CD4-positive, alpha-beta memory T cell (primary cell): ENCODE data around the gene FBXO42. TPM values are rescaled to one million over a fixed set of nuclear protein-coding genes. Genes with fewer than 3 reads are reported as not detected.
A peak's percentile ranks its signal among the peaks of the same experiment; 100 is the strongest.

ENCODE experiments used
- CTCF ChIA-PET: fragments of 350-600 bp; sonication (Branson Sonifier 250); formaldehyde crosslinking; loops from one replicate; lab custom pipeline; 2021; ENCODE audit warnings: inconsistent platforms; ENCODE audit not compliant: partially characterized antibody; lab: Charles Lee
- POLR2A ChIA-PET: fragments of 350-600 bp; sonication (Branson Sonifier 250); formaldehyde crosslinking; loops from one replicate; lab custom pipeline; 2021; ENCODE audit not compliant: partially characterized antibody; lab: Charles Lee
- DNase-seq, 5 donors: peaks; one replicate each; pipeline versions ENCODE4 v3.0.0 to v3.0.0-alpha.2; 2020 to 2022; ENCODE audit warnings: mixed read lengths in 1 of 5
- H3K27ac ChIP-seq: one replicate; pipeline ENCODE4 v1.7.0; 2013; ENCODE audit warnings: low read depth, low read length
- H3K27me3 ChIP-seq: 2 replicates; pipeline ENCODE4 v1.7.0; 2013; ENCODE audit warnings: mild to moderate bottlenecking, low read length, moderate library complexity; ENCODE audit not compliant: insufficient read depth
- H3K36me3 ChIP-seq: 2 replicates; pipeline ENCODE4 v1.7.0; 2013; ENCODE audit warnings: mild to moderate bottlenecking, low read length, moderate library complexity; ENCODE audit not compliant: insufficient read depth
- H3K4me1 ChIP-seq: 2 replicates; pipeline ENCODE4 v1.7.0; 2013; ENCODE audit warnings: mild to moderate bottlenecking, low read length, moderate library complexity; ENCODE audit not compliant: insufficient read depth
- H3K4me3 ChIP-seq, 2 donors: one replicate each; pipeline ENCODE4 v1.7.0; 2013; ENCODE audit warnings: low read length in 2 of 2, mild to moderate bottlenecking in 1 of 2
- H3K9me3 ChIP-seq, 2 donors: one replicate each; pipeline ENCODE4 v1.7.0; 2013; ENCODE audit warnings: low read length in 2 of 2, control low read depth in 1 of 2; ENCODE audit not compliant: control insufficient read depth in 1 of 2
- H3K27ac Mint-ChIP-seq, 7 donors: one replicate each; pipeline ENCODE4 v1.8.0; 2020 to 2021; ENCODE audit warnings: mixed read lengths in 7 of 7, mild to moderate bottlenecking in 6 of 7, inconsistent platforms in 3 of 7, moderate library complexity in 3 of 7
- H3K27me3 Mint-ChIP-seq, 2 donors: one replicate each; pipeline ENCODE4 v1.8.0; 2020 to 2021; ENCODE audit warnings: mixed read lengths in 2 of 2
- H3K36me3 Mint-ChIP-seq, 2 donors: one replicate each; pipeline ENCODE4 v1.8.0; 2020 to 2021; ENCODE audit warnings: mixed read lengths in 2 of 2, inconsistent platforms in 1 of 2, mild to moderate bottlenecking in 1 of 2
- H3K4me1 Mint-ChIP-seq, 4 donors: one replicate each; pipeline ENCODE4 v1.8.0; 2020 to 2021; ENCODE audit warnings: mixed read lengths in 4 of 4, mild to moderate bottlenecking in 1 of 4
- H3K4me3 Mint-ChIP-seq, 8 donors: one replicate each; pipeline ENCODE4 v1.8.0; 2020 to 2021; ENCODE audit warnings: mixed read lengths in 8 of 8, mild to moderate bottlenecking in 7 of 8, moderate library complexity in 6 of 8, inconsistent platforms in 3 of 8
- H3K9me3 Mint-ChIP-seq, 8 donors: one replicate each; pipeline ENCODE4 v1.8.0; 2020 to 2021; ENCODE audit warnings: mixed read lengths in 8 of 8, mild to moderate bottlenecking in 5 of 8, inconsistent platforms in 3 of 8, moderate library complexity in 1 of 8
- intact Hi-C: fragments of 100-400 bp; cut with micrococcal nuclease; formaldehyde crosslinking; loops from one replicate; pipeline ENCODE4 v1.15.1; 2023
- polyA plus RNA-seq, 2 donors: library from polyadenylated mRNA; unstranded; fragments of 300-500 nt; fragmentation: Illumina TruSeq; gene quantifications; one replicate each; pipeline ENCODE4 v1.2.3, GENCODE V29; 2021
- total RNA-seq, 2 experiments: library from RNA; stranded (reverse); gene quantifications; one replicate each; pipeline ENCODE4 v1.2.3, GENCODE V29; 2021

Gene FBXO42
- total and polyA plus RNA-seq, 4 experiments from 2014 or later: 18.2 to 25.6 (median 22.2) TPM

- Histone ChIP-seq H3K4me1 (peaks cover 34% of the 10 kb centered on the region), H3K36me3 (peaks cover 57% of the 10 kb centered on the region), H3K4me3 (no peak overlapping the region), H3K9me3 (no peaks in the 10 kb centered on the region), H3K27ac (no peak overlapping the region), H3K27me3 (no peaks in the 10 kb centered on the region)
- intact Hi-C loops: no loop called here
- Mint-ChIP-seq H3K4me1 (peaks cover 29 to 45% (median 33%) of the 10 kb centered on the region in 4 donors), H3K27ac (peak overlapping the region in 6 of 7 donors; percentile 48 to 91 (median 72)), H3K36me3 (peaks cover 22 to 56% of the 10 kb centered on the region in 2 donors), H3K9me3 (no peaks in the 10 kb centered on the region), H3K4me3 (no peak overlapping the region), H3K27me3 (no peaks in the 10 kb centered on the region)
- CTCF ChIA-PET: no interaction called here
- POLR2A ChIA-PET: no interaction called here
- DNase-seq: no peak
Observed at GRCh38 chr1:16392740-16393569, 40.7 kb upstream of the FBXO42 start.

GRCh38 chr1:16391411-16391810, 39.1 kb upstream of the FBXO42 start:
- peaks cover 50% of the 10 kb centered on the region for H3K4me1 ChIP-seq
- no peaks in the 10 kb centered on the region for H3K9me3 Mint-ChIP-seq

GRCh38 chr1:16387201-16388188, 35.2 kb upstream of the FBXO42 start:
- CTCF ChIA-PET: interaction anchor here (0.7 to 1.8 kb wide), 2 partner anchors 9 to 53 kb away, joined by 4 read pairs; partner anchors contain the start of gene NECAP2
- peak overlapping the region; percentile 58 for H3K27ac ChIP-seq
- intact Hi-C loops: loop anchor here (2.0 kb wide), 1 partner anchor 21 kb away; the partner anchor contains the start of gene SZRD1
- peaks cover 52 to 80% (median 68%) of the 10 kb centered on the region in 4 donors for H3K4me1 Mint-ChIP-seq
- peak in 1 of 5 donors; percentile 17 for DNase-seq
- H3K36me3 ChIP-seq: peaks cover 9% of the 10 kb centered on the region
- peak overlapping the region in 1 of 2 donors; percentile 55 for H3K4me3 ChIP-seq
- peak overlapping the region; percentile 8 to 95 (median 84) for H3K27ac Mint-ChIP-seq
- H3K27me3 Mint-ChIP-seq: no peaks in the 10 kb centered on the region
- peaks cover 79% of the 10 kb centered on the region for H3K4me1 ChIP-seq
- H3K36me3 Mint-ChIP-seq: peaks cover 6 to 22% of the 10 kb centered on the region in 2 donors
- H3K27me3 ChIP-seq: no peaks in the 10 kb centered on the region
- no peaks in the 10 kb centered on the region for H3K9me3 ChIP-seq
- no peaks in the 10 kb centered on the region for H3K9me3 Mint-ChIP-seq
- POLR2A ChIA-PET: interaction anchor here (1.2 to 3.2 kb wide), 5 partner anchors 16 to 53 kb away, joined by 4 to 19 read pairs (median 12); partner anchors contain the start of genes FBXO42 and NECAP2
- peak overlapping the region; percentile 68 to 88 (median 81) for H3K4me3 Mint-ChIP-seq

More at GRCh38 chr1:16391411-16391810, 39.1 kb upstream of the FBXO42 start:
- Histone ChIP-seq H3K9me3 (no peaks in the 10 kb centered on the region), H3K27me3 (no peaks in the 10 kb centered on the region), H3K36me3 (peaks cover 48% of the 10 kb centered on the region), H3K27ac (peak overlapping the region; percentile 41), H3K4me3 (no peak overlapping the region)
- Mint-ChIP-seq H3K4me1 (peaks cover 39 to 58% (median 45%) of the 10 kb centered on the region in 4 donors), H3K27me3 (no peaks in the 10 kb centered on the region), H3K36me3 (peaks cover 22 to 48% of the 10 kb centered on the region in 2 donors), H3K4me3 (no peak overlapping the region), H3K27ac (peak overlapping the region; percentile 24 to 73 (median 69))
- no peak for DNase-seq
- ChIA-PET POLR2A (no interaction called here), CTCF (no interaction called here)
- intact Hi-C loops: no loop called here

GRCh38 chr1:16386454-16387113, 34.3 kb upstream of the FBXO42 start:
- Mint-ChIP-seq H3K9me3 (no peaks in the 10 kb centered on the region), H3K36me3 (peaks cover 8 to 21% of the 10 kb centered on the region in 2 donors), H3K27me3 (no peaks in the 10 kb centered on the region), H3K4me3 (peak overlapping the region; percentile 58 to 88 (median 81)), H3K4me1 (peaks cover 49 to 78% (median 66%) of the 10 kb centered on the region in 4 donors), H3K27ac (peak overlapping the region; percentile 61 to 95 (median 68))
- ChIA-PET CTCF (interaction anchor here (1.8 kb wide), 1 partner anchor 54 kb away, joined by 4 read pairs; the partner anchor contains the start of gene NECAP2), POLR2A (interaction anchor here (1.2 to 3.2 kb wide), 5 partner anchors 15 to 54 kb away, joined by 4 to 19 read pairs (median 12); partner anchors contain the start of genes FBXO42 and NECAP2)
- intact Hi-C loops: loop anchor here (2.0 kb wide), 1 partner anchor 20 kb away; the partner anchor contains the start of gene SZRD1
- Histone ChIP-seq H3K4me1 (peaks cover 70% of the 10 kb centered on the region), H3K27ac (peak overlapping the region; percentile 58), H3K4me3 (no peak overlapping the region), H3K9me3 (no peaks in the 10 kb centered on the region), H3K36me3 (peaks cover under 1% of the 10 kb centered on the region), H3K27me3 (no peaks in the 10 kb centered on the region)
- DNase-seq: no peak

GRCh38 chr1:16385659-16386453, 33.6 kb upstream of the FBXO42 start:
- no peaks in the 10 kb centered on the region for H3K9me3 ChIP-seq
- peak overlapping the region; percentile 58 for H3K27ac ChIP-seq
- no peaks in the 10 kb centered on the region for H3K36me3 ChIP-seq
- Mint-ChIP-seq H3K27me3 (no peaks in the 10 kb centered on the region), H3K4me1 (peaks cover 45 to 74% (median 60%) of the 10 kb centered on the region in 4 donors), H3K9me3 (no peaks in the 10 kb centered on the region), H3K36me3 (peaks cover 8 to 17% of the 10 kb centered on the region in 2 donors), H3K27ac (peak overlapping the region; percentile 53 to 95 (median 68)), H3K4me3 (peak overlapping the region in 7 of 8 donors; percentile 68 to 88 (median 83))
- H3K4me1 ChIP-seq: peaks cover 62% of the 10 kb centered on the region
- POLR2A ChIA-PET: interaction anchor here (2.2 to 3.2 kb wide), 4 partner anchors 14 to 55 kb away, joined by 5 to 19 read pairs (median 12); partner anchors contain the start of gene NECAP2
- no peak for DNase-seq
- H3K4me3 ChIP-seq: no peak overlapping the region
- H3K27me3 ChIP-seq: no peaks in the 10 kb centered on the region
- intact Hi-C loops: loop anchor here (2.0 kb wide), 1 partner anchor 19 kb away; the partner anchor contains the start of gene SZRD1
- CTCF ChIA-PET: no interaction called here

- Mint-ChIP-seq H3K27ac (peak overlapping the region; percentile 8 to 91 (median 62)), H3K27me3 (no peaks in the 10 kb centered on the region), H3K4me3 (peak overlapping the region in 2 of 8 donors; percentile 58 to 63), H3K4me1 (peaks cover 46 to 76% (median 57%) of the 10 kb centered on the region in 4 donors), H3K9me3 (no peaks in the 10 kb centered on the region), H3K36me3 (peaks cover 8 to 18% of the 10 kb centered on the region in 2 donors)
- ChIA-PET POLR2A (no interaction called here), CTCF (no interaction called here)
- no peak overlapping the region for H3K27ac ChIP-seq
- H3K4me1 ChIP-seq: peaks cover 48% of the 10 kb centered on the region
- no peak for DNase-seq
- no peaks in the 10 kb centered on the region for H3K27me3 ChIP-seq
- H3K9me3 ChIP-seq: no peaks in the 10 kb centered on the region
- intact Hi-C loops: no loop called here
- H3K36me3 ChIP-seq: no peaks in the 10 kb centered on the region
- no peak overlapping the region for H3K4me3 ChIP-seq
Observed at GRCh38 chr1:16383888-16384287, 31.6 kb upstream of the FBXO42 start.
